ENCODE results near the gene ZNF483. TPM values are rescaled to one million over a fixed set of nuclear protein-coding genes. Genes with fewer than 3 reads are reported as not detected.

ZNF483 gene
- total and polyA plus RNA-seq, 9 of the 15 experiments (the other 6 are each of a cell fraction or from before 2014, with no cell fraction given), result 0.04 to 1.0 (median 0.38) TPM

GRCh38 chr9:111622626-111623025 is 97.6 kb downstream of the ZNF483 start (continued):
- TF ChIP-seq MLX (CRISPR knock-in tag; conservative IDR thresholded peaks at IDR 0.05), result no peak
- TF ChIP-seq SIN3B (IDR thresholded peaks at IDR 0.05; ENCODE audit: low read depth), result no peak
- no peak for TF ChIP-seq MEF2D (tag; conservative IDR thresholded peaks at IDR 0.05; ENCODE audit: low read depth)
- TF ChIP-seq DDX20 (tag; IDR thresholded peaks at IDR 0.05; ENCODE audit: low read depth), result no peak

Other genes starting within 250 kb of the ZNF483 start
- gene OR2K2, start 195.0 kb upstream of the ZNF483 start, total RNA-seq (2014; rRNA removed), result not detected in 2 replicates
- not detected in 2 replicates for gene OR2K2, start 195.0 kb upstream of the ZNF483 start, total RNA-seq (2014; rRNA removed; fragmentation: Illumina TruSeq; extraction: Trizol)
- gene OR2K2, start 195.0 kb upstream of the ZNF483 start, total RNA-seq (2015; rRNA removed; fragmentation: Illumina TruSeq; extraction: Trizol), result not detected in 2 replicates
- not detected in 2 replicates for gene OR2K2, start 195.0 kb upstream of the ZNF483 start, total RNA-seq (2021)
- gene OR2K2, start 195.0 kb upstream of the ZNF483 start, polyA plus RNA-seq (2011; rRNA removed), result not detected in 2 replicates
- gene OR2K2, start 195.0 kb upstream of the ZNF483 start, polyA plus RNA-seq (2014; fragmentation: Illumina TruSeq; extraction: Trizol), result not detected in 2 replicates
- gene OR2K2, start 195.0 kb upstream of the ZNF483 start, polyA plus RNA-seq (2014; fragmentation: Nextera tagmentation; extraction: Ambion mirVana), result not detected
- gene OR2K2, start 195.0 kb upstream of the ZNF483 start, polyA plus RNA-seq (2014; rRNA removed), result not detected in 2 replicates
- gene ECPAS, start 40.8 kb upstream of the ZNF483 start, total RNA-seq (2014; rRNA removed), result 71.3 and 83.4 TPM in 2 replicates
- gene ECPAS, start 40.8 kb upstream of the ZNF483 start, total RNA-seq (2014; rRNA removed; fragmentation: Illumina TruSeq; extraction: Trizol), result 82.2 and 89.2 TPM in 2 replicates
- gene ECPAS, start 40.8 kb upstream of the ZNF483 start, total RNA-seq (2015; rRNA removed; fragmentation: Illumina TruSeq; extraction: Trizol), result 79.6 and 87.4 TPM in 2 replicates
- gene ECPAS, start 40.8 kb upstream of the ZNF483 start, total RNA-seq (2021), result 90.9 and 97.4 TPM in 2 replicates
- gene ECPAS, start 40.8 kb upstream of the ZNF483 start, polyA plus RNA-seq (2011; rRNA removed), result 61.0 and 75.7 TPM in 2 replicates
- 60.0 and 67.4 TPM in 2 replicates for gene ECPAS, start 40.8 kb upstream of the ZNF483 start, polyA plus RNA-seq (2014; fragmentation: Illumina TruSeq; extraction: Trizol)
- 10 to 100 TPM; 14.5 to 29.5 TPM for gene ECPAS, start 40.8 kb upstream of the ZNF483 start, polyA plus RNA-seq (2014; fragmentation: Nextera tagmentation; extraction: Ambion mirVana)
- gene ECPAS, start 40.8 kb upstream of the ZNF483 start, polyA plus RNA-seq (2014; rRNA removed), result 63.0 and 69.5 TPM in 2 replicates
- not detected in 2 replicates for gene PTGR1, start 74.5 kb downstream of the ZNF483 start, total RNA-seq (2014; rRNA removed)
- gene PTGR1, start 74.5 kb downstream of the ZNF483 start, total RNA-seq (2014; rRNA removed; fragmentation: Illumina TruSeq; extraction: Trizol), result not detected in 2 replicates
- not detected in 2 replicates for gene PTGR1, start 74.5 kb downstream of the ZNF483 start, total RNA-seq (2015; rRNA removed; fragmentation: Illumina TruSeq; extraction: Trizol)
- 0.22 and 0.36 TPM in 2 replicates for gene PTGR1, start 74.5 kb downstream of the ZNF483 start, total RNA-seq (2021)
- not detected in 2 replicates for gene PTGR1, start 74.5 kb downstream of the ZNF483 start, polyA plus RNA-seq (2011; rRNA removed)
- gene PTGR1, start 74.5 kb downstream of the ZNF483 start, polyA plus RNA-seq (2014; fragmentation: Illumina TruSeq; extraction: Trizol), result not detected in 2 replicates
- not detected for gene PTGR1, start 74.5 kb downstream of the ZNF483 start, polyA plus RNA-seq (2014; fragmentation: Nextera tagmentation; extraction: Ambion mirVana)
- not detected in 2 replicates for gene PTGR1, start 74.5 kb downstream of the ZNF483 start, polyA plus RNA-seq (2014; rRNA removed)
- 6.1 and 6.6 TPM in 2 replicates for gene DNAJC25, start 106.2 kb downstream of the ZNF483 start, total RNA-seq (2014; rRNA removed)
- gene DNAJC25, start 106.2 kb downstream of the ZNF483 start, total RNA-seq (2014; rRNA removed; fragmentation: Illumina TruSeq; extraction: Trizol), result 7.1 and 8.1 TPM in 2 replicates
- gene DNAJC25, start 106.2 kb downstream of the ZNF483 start, total RNA-seq (2015; rRNA removed; fragmentation: Illumina TruSeq; extraction: Trizol), result 7.0 and 8.4 TPM in 2 replicates
- 5.6 and 5.7 TPM in 2 replicates for gene DNAJC25, start 106.2 kb downstream of the ZNF483 start, total RNA-seq (2021)
- 8.9 and 10.7 TPM in 2 replicates for gene DNAJC25, start 106.2 kb downstream of the ZNF483 start, polyA plus RNA-seq (2011; rRNA removed)
- 7.0 and 9.1 TPM in 2 replicates for gene DNAJC25, start 106.2 kb downstream of the ZNF483 start, polyA plus RNA-seq (2014; fragmentation: Illumina TruSeq; extraction: Trizol)
- 1 to 10 TPM; 3.7 to 4.4 TPM for gene DNAJC25, start 106.2 kb downstream of the ZNF483 start, polyA plus RNA-seq (2014; fragmentation: Nextera tagmentation; extraction: Ambion mirVana)
- gene DNAJC25, start 106.2 kb downstream of the ZNF483 start, polyA plus RNA-seq (2014; rRNA removed), result 8.4 and 11.2 TPM in 2 replicates
- gene GNG10, start 136.4 kb downstream of the ZNF483 start, total RNA-seq (2014; rRNA removed), result 15.3 and 15.6 TPM in 2 replicates
- 28.0 and 28.3 TPM in 2 replicates for gene GNG10, start 136.4 kb downstream of the ZNF483 start, total RNA-seq (2014; rRNA removed; fragmentation: Illumina TruSeq; extraction: Trizol)
- gene GNG10, start 136.4 kb downstream of the ZNF483 start, total RNA-seq (2015; rRNA removed; fragmentation: Illumina TruSeq; extraction: Trizol), result 25.0 and 26.3 TPM in 2 replicates
- gene GNG10, start 136.4 kb downstream of the ZNF483 start, total RNA-seq (2021), result 13.1 and 16.3 TPM in 2 replicates
- gene GNG10, start 136.4 kb downstream of the ZNF483 start, polyA plus RNA-seq (2011; rRNA removed), result 30.3 and 37.8 TPM in 2 replicates
- 24.2 and 28.4 TPM in 2 replicates for gene GNG10, start 136.4 kb downstream of the ZNF483 start, polyA plus RNA-seq (2014; fragmentation: Illumina TruSeq; extraction: Trizol)
- gene GNG10, start 136.4 kb downstream of the ZNF483 start, polyA plus RNA-seq (2014; fragmentation: Nextera tagmentation; extraction: Ambion mirVana), result 10 to 100 TPM; 32.6 to 35.3 TPM
- gene GNG10, start 136.4 kb downstream of the ZNF483 start, polyA plus RNA-seq (2014; rRNA removed), result 32.1 and 34.3 TPM in 2 replicates

Data from K562 (cell line).